ENCODE measurements around the gene IPO13. TPM values are rescaled to one million over a fixed set of nuclear protein-coding genes. Genes with fewer than 3 reads are reported as not detected.

The IPO13 gene
- total and polyA plus RNA-seq, 2 donors from 2014 or later = 33.8 to 56.1 TPM

GRCh38 chr1:43953361-43953760 is 6.6 kb downstream of the IPO13 start:
- no peaks in the 10 kb centered on the region for H3K27me3 ChIP-seq (ENCODE audit: control insufficient read depth, insufficient read depth, low read length)
- TF ChIP-seq CTCF (IDR thresholded peaks at IDR 0.05; ENCODE audit: borderline replicate concordance, extremely low read depth, insufficient read depth) = no peak
- H3K36me3 ChIP-seq (ENCODE audit: control insufficient read depth in 2 of 3, insufficient read depth in 3 of 3, low read length in 3 of 3) = peaks cover 2 to 35% (median 23%) of the 10 kb centered on the region in 3 donors
- intact Hi-C loops (cut with DNase I) = no loop called here
- FAIRE-seq = no peak
- no peak overlapping the region for H3K4me3 ChIP-seq (ENCODE audit: low read length in 3 of 3)
- DNase-seq = no peak
- peak overlapping the region in 1 of 2 donors; percentile 16 for H3K27ac ChIP-seq (ENCODE audit: low read depth in 2 of 2, low read length in 2 of 2)
- H3K9me3 ChIP-seq (ENCODE audit: control insufficient read depth in 2 of 3, insufficient read depth in 1 of 3, low read length in 3 of 3) = no peaks in the 10 kb centered on the region
- H3K9ac ChIP-seq (ENCODE audit: low read length in 3 of 3) = no peak overlapping the region
- H3K4me1 ChIP-seq (ENCODE audit: control insufficient read depth in 2 of 3, insufficient read depth in 2 of 3, low read depth in 1 of 3, low read length in 3 of 3) = peaks cover 0 to 18% (median 11%) of the 10 kb centered on the region in 3 donors

- no peak overlapping the region for H3K9ac ChIP-seq (ENCODE audit: low read length in 3 of 3)
- H3K4me3 ChIP-seq (ENCODE audit: low read length in 3 of 3) = no peak overlapping the region
- H3K4me1 ChIP-seq (ENCODE audit: control insufficient read depth in 2 of 3, insufficient read depth in 2 of 3, low read depth in 1 of 3, low read length in 3 of 3) = peaks cover 0 to 11% (median 7%) of the 10 kb centered on the region in 3 donors
- H3K27me3 ChIP-seq (ENCODE audit: control insufficient read depth, insufficient read depth, low read length) = no peaks in the 10 kb centered on the region
- no peak for FAIRE-seq
- peaks cover 3 to 42% (median 29%) of the 10 kb centered on the region in 3 donors for H3K36me3 ChIP-seq (ENCODE audit: control insufficient read depth in 2 of 3, insufficient read depth in 3 of 3, low read length in 3 of 3)
- no peak overlapping the region for H3K27ac ChIP-seq (ENCODE audit: low read depth in 2 of 2, low read length in 2 of 2)
- no peak for TF ChIP-seq CTCF (IDR thresholded peaks at IDR 0.05; ENCODE audit: borderline replicate concordance, extremely low read depth, insufficient read depth)
- intact Hi-C loops (cut with DNase I) = no loop called here
- H3K9me3 ChIP-seq (ENCODE audit: control insufficient read depth in 2 of 3, insufficient read depth in 1 of 3, low read length in 3 of 3) = no peaks in the 10 kb centered on the region
- DNase-seq = no peak
Measured at GRCh38 chr1:43954036-43954435, 7.3 kb downstream of the IPO13 start.

- Histone ChIP-seq H3K9me3 (ENCODE audit: control insufficient read depth in 2 of 3, insufficient read depth in 1 of 3, low read length in 3 of 3) (no peaks in the 10 kb centered on the region), H3K36me3 (ENCODE audit: control insufficient read depth in 2 of 3, insufficient read depth in 3 of 3, low read length in 3 of 3) (peaks cover 3 to 52% (median 44%) of the 10 kb centered on the region in 3 donors), H3K9ac (ENCODE audit: low read length in 3 of 3) (no peak overlapping the region), H3K27me3 (ENCODE audit: control insufficient read depth, insufficient read depth, low read length) (no peaks in the 10 kb centered on the region), H3K4me1 (ENCODE audit: control insufficient read depth in 2 of 3, insufficient read depth in 2 of 3, low read depth in 1 of 3, low read length in 3 of 3) (peaks cover 0 to 6% (median 2%) of the 10 kb centered on the region in 3 donors), H3K27ac (ENCODE audit: low read depth in 2 of 2, low read length in 2 of 2) (no peak overlapping the region), H3K4me3 (ENCODE audit: low read length in 3 of 3) (no peak overlapping the region)
- intact Hi-C loops (cut with DNase I) = no loop called here
- DNase-seq = no peak
- no peak for FAIRE-seq
- TF ChIP-seq CTCF (IDR thresholded peaks at IDR 0.05; ENCODE audit: borderline replicate concordance, extremely low read depth, insufficient read depth) = no peak
Measured at GRCh38 chr1:43956234-43956633, 9.5 kb downstream of the IPO13 start.

Measured in kidney (tissue), 14 donors.